Liver (tissue), 9 donors: Measurements from ENCODE around the gene SMIM11. TPM values are rescaled to one million over a fixed set of nuclear protein-coding genes. Genes with fewer than 3 reads are reported as not detected.
"Not testable (repeated sequence)": the region's sequence is repeated elsewhere in the genome, so short reads cannot be mapped to it uniquely, and the experiment has no call there.

Experiments
- DNase-seq: peaks from one replicate; pipeline ENCODE4 v3.0.0-alpha.2; 2017; ENCODE audit warnings: low spot score
- H3K27ac ChIP-seq, 2 donors: one replicate each; pipeline ENCODE4 v1.7.0; 2013; ENCODE audit warnings: inconsistent platforms in 2 of 2, low read length in 2 of 2, control low read depth in 1 of 2, low read depth in 1 of 2, mild to moderate bottlenecking in 1 of 2
- H3K27me3 ChIP-seq, 4 donors: one replicate each; pipeline versions ENCODE4 v1.6.1 to v1.7.0; 2013; ENCODE audit warnings: low read length in 3 of 4, inconsistent platforms in 1 of 4, mild to moderate bottlenecking in 1 of 4, moderate library complexity in 1 of 4; ENCODE audit not compliant: control insufficient read depth in 4 of 4, insufficient read depth in 4 of 4
- H3K36me3 ChIP-seq, 4 donors: one replicate each; pipeline versions ENCODE4 v1.6.1 to v1.7.0; 2013; ENCODE audit warnings: low read length in 3 of 4, mild to moderate bottlenecking in 3 of 4, low read depth in 1 of 4, moderate library complexity in 1 of 4; ENCODE audit not compliant: control insufficient read depth in 4 of 4, insufficient read depth in 3 of 4
- H3K4me1 ChIP-seq, 4 donors: one replicate each; pipeline versions ENCODE4 v1.6.1 to v1.7.0; 2013; ENCODE audit warnings: low read length in 3 of 4, mild to moderate bottlenecking in 3 of 4, moderate library complexity in 1 of 4; ENCODE audit not compliant: control insufficient read depth in 4 of 4, insufficient read depth in 4 of 4
- H3K4me3 ChIP-seq, 3 donors: one replicate each; pipeline versions ENCODE4 v1.6.1 to v1.7.0; 2013; ENCODE audit warnings: low read length in 3 of 3, control low read depth in 1 of 3, low read depth in 1 of 3, mild to moderate bottlenecking in 1 of 3
- H3K9ac ChIP-seq, 2 donors: one replicate each; pipeline ENCODE4 v1.7.0; 2013; ENCODE audit warnings: low read length in 2 of 2, mild to moderate bottlenecking in 2 of 2, moderate library complexity in 2 of 2, control low read depth in 1 of 2, low read depth in 1 of 2
- H3K9me3 ChIP-seq, 4 donors: one replicate each; pipeline versions ENCODE4 v1.6.1 to v1.7.0; 2013; ENCODE audit warnings: low read length in 3 of 4; ENCODE audit not compliant: control insufficient read depth in 4 of 4
- WGBS: extraction: QIAGEN DNeasy Blood & Tissue Kit; methylation state at CpG from one replicate; pipeline ENCODE4 v1.1.7; 2013; 5-methylcytosine and 5-hydroxymethylcytosine counted together
- polyA plus RNA-seq, 2 donors: library from polyadenylated mRNA; stranded (reverse) in 1 of 2; unstranded in 1 of 2; fragments of 200-250 nt in 1 of 2; fragments of >200 nt in 1 of 2; fragmentation: Nextera tagmentation in 1 of 2; extraction: Ambion mirVana in 1 of 2; gene quantifications; one replicate each; pipeline versions ENCODE4 v1.2.1 to v1.2.3, GENCODE V29; 2013 to 2015
- total RNA-seq, 2 donors: library from RNA; depleted of rRNA; stranded (reverse); fragments of >200 nt; gene quantifications; one replicate each; pipeline ENCODE4 v1.2.3, GENCODE V29; 2014
- donor health status: healthy.
- donor health status: healthy.
- donor health status: healthy.
- donor health status: healthy.
- donor health status: healthy.

SMIM11 gene
- total and polyA plus RNA-seq, 4 donors = 1.1 to 7.1 (median 5.6) TPM

- H3K27ac ChIP-seq, H3K4me3 ChIP-seq, DNase-seq, H3K36me3 ChIP-seq, H3K27me3 ChIP-seq, H3K4me1 ChIP-seq, H3K9me3 ChIP-seq, H3K9ac ChIP-seq: not testable (repeated sequence)
- no CpG with 5 or more reads among the region's 2 CpGs for WGBS
These were observed 30.4 kb downstream of the SMIM11 start for GRCh38 chr21:34405686-34406085.

- H3K27ac ChIP-seq, H3K36me3 ChIP-seq, H3K9me3 ChIP-seq, H3K27me3 ChIP-seq, H3K4me3 ChIP-seq, H3K9ac ChIP-seq, DNase-seq, H3K4me1 ChIP-seq: not testable (repeated sequence)
- no CpG with 5 or more reads among the region's 6 CpGs for WGBS
These were observed 30.8 kb downstream of the SMIM11 start for GRCh38 chr21:34406102-34406501.

- H3K9me3 ChIP-seq, DNase-seq, H3K4me1 ChIP-seq, H3K27ac ChIP-seq, H3K27me3 ChIP-seq, H3K4me3 ChIP-seq, H3K36me3 ChIP-seq, H3K9ac ChIP-seq: not testable (repeated sequence)
- no CpG with 5 or more reads among the region's 2 CpGs for WGBS
These were observed 31.4 kb downstream of the SMIM11 start for GRCh38 chr21:34406676-34407075.

GRCh38 chr21:34407294-34407693 is 32.0 kb downstream of the SMIM11 start:
- no CpG with 5 or more reads among the region's 9 CpGs for WGBS
- H3K9ac ChIP-seq, DNase-seq, H3K27me3 ChIP-seq, H3K36me3 ChIP-seq, H3K4me1 ChIP-seq, H3K9me3 ChIP-seq, H3K4me3 ChIP-seq, H3K27ac ChIP-seq: not testable (repeated sequence)

GRCh38 chr21:34417448-34418077 is 42.3 kb downstream of the SMIM11 start:
- not testable (repeated sequence) for H3K4me1 ChIP-seq, H3K27me3 ChIP-seq, H3K9ac ChIP-seq, DNase-seq, H3K9me3 ChIP-seq, H3K27ac ChIP-seq, H3K36me3 ChIP-seq, H3K4me3 ChIP-seq
- no CpG with 5 or more reads among the region's 5 CpGs for WGBS

GRCh38 chr21:34423805-34424204 is 48.5 kb downstream of the SMIM11 start, which contains the start of gene SMIM34:
TSS of gene SMIM34 (minus strand) at chr21:34423951. CDS start at chr21:34423839, 112 bp downstream.
- not testable (repeated sequence) for H3K27ac ChIP-seq, H3K27me3 ChIP-seq, H3K4me3 ChIP-seq, H3K9ac ChIP-seq, H3K9me3 ChIP-seq, H3K36me3 ChIP-seq, H3K4me1 ChIP-seq, DNase-seq
- no CpG with 5 or more reads among the region's 4 CpGs for WGBS

- H3K4me1 ChIP-seq, H3K4me3 ChIP-seq: not testable (repeated sequence)
- WGBS = no CpG with 5 or more reads among the region's 8 CpGs
These were observed 52.0 kb downstream of the SMIM11 start for GRCh38 chr21:34427339-34427738.

GRCh38 chr21:34428441-34428840 is 53.1 kb downstream of the SMIM11 start:
- H3K27ac ChIP-seq, H3K27me3 ChIP-seq, H3K36me3 ChIP-seq, H3K4me1 ChIP-seq, H3K9ac ChIP-seq, H3K4me3 ChIP-seq, DNase-seq, H3K9me3 ChIP-seq: not testable (repeated sequence)
- no CpG with 5 or more reads among the region's 6 CpGs for WGBS

More at GRCh38 chr21:34427339-34427738, 52.0 kb downstream of the SMIM11 start:
- not testable (repeated sequence) for H3K27ac ChIP-seq, H3K27me3 ChIP-seq, H3K9me3 ChIP-seq, H3K36me3 ChIP-seq, DNase-seq, H3K9ac ChIP-seq

- H3K4me1 ChIP-seq, DNase-seq, H3K9ac ChIP-seq, H3K9me3 ChIP-seq, H3K27me3 ChIP-seq, H3K27ac ChIP-seq, H3K4me3 ChIP-seq, H3K36me3 ChIP-seq: not testable (repeated sequence)
- WGBS = no CpG with 5 or more reads among the region's 5 CpGs
These were observed 54.4 kb downstream of the SMIM11 start for GRCh38 chr21:34429710-34430109.
